ENCODE results near the gene PDZD4. TPM values are rescaled to one million over a fixed set of nuclear protein-coding genes. Genes with fewer than 3 reads are reported as not detected.

Gene PDZD4
- polyA plus RNA-seq, 1 donor (not counting 4 experiments of a cell fraction or from before 2014, with no cell fraction given) = 0.05 TPM

- FAIRE-seq (no peak), DNase-seq (ENCODE audit: low read depth, low spot score) (no peak)
- Histone ChIP-seq H3K27ac (ENCODE audit: control insufficient read depth, insufficient read depth, low read length) (no peak overlapping the region), H3K9me3 (ENCODE audit: control insufficient read depth, low read depth, low read length) (peaks cover 4% of the 10 kb centered on the region), H2AFZ (ENCODE audit: control insufficient read depth, low read length) (no peak overlapping the region), H4K20me1 (ENCODE audit: control insufficient read depth, extremely low read depth, insufficient read depth, low read length) (no peaks in the 10 kb centered on the region), H3K27me3 (ENCODE audit: control insufficient read depth, extremely low read depth, insufficient read depth, low read length) (no peaks in the 10 kb centered on the region), H3K9ac (ENCODE audit: control insufficient read depth, extremely low read depth, insufficient read depth, low read length) (peak overlapping the region; percentile 33), H3K9me1 (ENCODE audit: control insufficient read depth, extremely low read depth, insufficient read depth, low read length) (no peaks in the 10 kb centered on the region), H3K4me1 (ENCODE audit: control insufficient read depth, extremely low read depth, insufficient read depth, low read length) (peaks cover 13% of the 10 kb centered on the region), H3K79me2 (ENCODE audit: control insufficient read depth, insufficient read depth, low read length) (peaks cover 2% of the 10 kb centered on the region), H3K4me2 (ENCODE audit: control insufficient read depth, extremely low read depth, insufficient read depth, low read depth, low read length) (peak overlapping the region; percentile 41), H3K36me3 (ENCODE audit: control insufficient read depth in 2 of 2, extremely low read depth in 1 of 2, insufficient read depth in 2 of 2, low read length in 2 of 2) (peaks cover 0 to 2% of the 10 kb centered on the region in 2 experiments), H3K4me3 (ENCODE audit: control insufficient read depth in 2 of 3, extremely low read depth in 1 of 3, insufficient read depth in 2 of 3, low read depth in 1 of 3, low read length in 3 of 3) (peak overlapping the region in 2 of 3 experiments; percentile 46 to 57)
- dilution Hi-C loops (cut with MboI; ENCODE audit: extremely low pct_ligation_motif_present, low sequenced_read_pairs) = no loop called here
- TF ChIP-seq EZH2 (IDR thresholded peaks at IDR 0.05; ENCODE audit: low read length) = no peak
- TF ChIP-seq CTCF (optimal IDR thresholded peaks at IDR 0.05 in 1 of 3, IDR thresholded peaks at IDR 0.05 in 1 of 3, conservative IDR thresholded peaks at IDR 0.05 in 1 of 3; ENCODE audit: extremely low read depth in 1 of 3, insufficient read depth in 2 of 3, low read length in 3 of 3) = no peak
Observed at GRCh38 chrX:153765138-153766079, 64.9 kb downstream of the PDZD4 start.

- FAIRE-seq = no peak
Observed at GRCh38 chrX:153764786-153765137, 65.6 kb downstream of the PDZD4 start.

More at GRCh38 chrX:153764786-153765137, 65.6 kb downstream of the PDZD4 start:
- H3K36me3 ChIP-seq (ENCODE audit: control insufficient read depth in 2 of 2, extremely low read depth in 1 of 2, insufficient read depth in 2 of 2, low read length in 2 of 2) = peaks cover 0 to 2% of the 10 kb centered on the region in 2 experiments
- peak overlapping the region in 2 of 3 experiments; percentile 46 to 57 for H3K4me3 ChIP-seq (ENCODE audit: control insufficient read depth in 2 of 3, extremely low read depth in 1 of 3, insufficient read depth in 2 of 3, low read depth in 1 of 3, low read length in 3 of 3)
- H3K4me2 ChIP-seq (ENCODE audit: control insufficient read depth, extremely low read depth, insufficient read depth, low read depth, low read length) = peak overlapping the region; percentile 67
- DNase-seq (ENCODE audit: low read depth, low spot score) = no peak
- H3K9me1 ChIP-seq (ENCODE audit: control insufficient read depth, extremely low read depth, insufficient read depth, low read length) = no peaks in the 10 kb centered on the region
- H3K27me3 ChIP-seq (ENCODE audit: control insufficient read depth, extremely low read depth, insufficient read depth, low read length) = no peaks in the 10 kb centered on the region
- no peak overlapping the region for H3K9ac ChIP-seq (ENCODE audit: control insufficient read depth, extremely low read depth, insufficient read depth, low read length)
- H3K9me3 ChIP-seq (ENCODE audit: control insufficient read depth, low read depth, low read length) = peaks cover 2% of the 10 kb centered on the region
- no peaks in the 10 kb centered on the region for H4K20me1 ChIP-seq (ENCODE audit: control insufficient read depth, extremely low read depth, insufficient read depth, low read length)
- H2AFZ ChIP-seq (ENCODE audit: control insufficient read depth, low read length) = no peak overlapping the region
- H3K79me2 ChIP-seq (ENCODE audit: control insufficient read depth, insufficient read depth, low read length) = peaks cover 2% of the 10 kb centered on the region
- dilution Hi-C loops (cut with MboI; ENCODE audit: extremely low pct_ligation_motif_present, low sequenced_read_pairs) = no loop called here
- H3K27ac ChIP-seq (ENCODE audit: control insufficient read depth, insufficient read depth, low read length) = no peak overlapping the region
- no peak for TF ChIP-seq CTCF (optimal IDR thresholded peaks at IDR 0.05 in 1 of 3, IDR thresholded peaks at IDR 0.05 in 1 of 3, conservative IDR thresholded peaks at IDR 0.05 in 1 of 3; ENCODE audit: extremely low read depth in 1 of 3, insufficient read depth in 2 of 3, low read length in 3 of 3)
- TF ChIP-seq EZH2 (IDR thresholded peaks at IDR 0.05; ENCODE audit: low read length) = no peak
- peaks cover 13% of the 10 kb centered on the region for H3K4me1 ChIP-seq (ENCODE audit: control insufficient read depth, extremely low read depth, insufficient read depth, low read length)

All from keratinocyte (primary cell).